ENCODE measurements around the gene TANC1.

- TF ChIP-seq CTCF (conservative IDR thresholded peaks at IDR 0.05; ENCODE audit: low read depth, low read length) (no peak), MAZ (IDR thresholded peaks at IDR 0.05; ENCODE audit: borderline replicate concordance, low read depth, low read length) (no peak), CEBPB (IDR thresholded peaks at IDR 0.05; ENCODE audit: low read depth, low read length) (no peak), BHLHE40 (IDR thresholded peaks at IDR 0.05; ENCODE audit: low read depth, low read length) (no peak), MXI1 (IDR thresholded peaks at IDR 0.05; ENCODE audit: borderline replicate concordance, low read depth, low read length) (no peak)
Observed at GRCh38 chr2:159160412-159160811, 192.0 kb downstream of the TANC1 start.

Data from IMR-90 (cell line).